ENCODE data around the gene SRL. TPM values are rescaled to one million over a fixed set of nuclear protein-coding genes. Genes with fewer than 3 reads are reported as not detected.
"Not testable (repeated sequence)": the region's sequence is repeated elsewhere in the genome, so short reads cannot be mapped to it uniquely, and the experiment has no call there.

SRL gene
- polyA plus RNA-seq, 1 donor from 2014 or later, result not detected

GRCh38 chr16:4212934-4213296 lies 29.0 kb downstream of the SRL start:
- Histone ChIP-seq H3K4me2 (ENCODE audit: low read length) (no peak overlapping the region), H3K27me3 (ENCODE audit: insufficient read depth, low read depth, low read length) (no peaks in the 10 kb centered on the region), H3K9me2 (ENCODE audit: insufficient read depth, low read length) (no peaks in the 10 kb centered on the region), H3K36me3 (ENCODE audit: insufficient read depth, low read length) (no peaks in the 10 kb centered on the region), H3F3A (ENCODE audit: insufficient read depth, low read length, poor library complexity, severe bottlenecking) (no peaks in the 10 kb centered on the region), H3K79me2 (replicated peaks; ENCODE audit: insufficient read depth, low read length) (no peaks in the 10 kb centered on the region), H3K9me3 (ENCODE audit: low read length) (no peaks in the 10 kb centered on the region), H3K4me3 (ENCODE audit: low read length) (no peak overlapping the region), H4K20me1 (ENCODE audit: insufficient read depth) (no peaks in the 10 kb centered on the region), H2AFZ (ENCODE audit: low read depth, low read length) (no peak overlapping the region), H3K27ac (ENCODE audit: low read length) (no peak overlapping the region), H3K9ac (ENCODE audit: low read length) (no peak overlapping the region)
- TF ChIP-seq REST (IDR thresholded peaks at IDR 0.05; ENCODE audit: borderline replicate concordance) (no peak), TAF1 (IDR thresholded peaks at IDR 0.05; ENCODE audit: low read depth) (no peak), CTCF (IDR thresholded peaks at IDR 0.05; ENCODE audit: poor library complexity, severe bottlenecking) (no peak), MXI1 (conservative IDR thresholded peaks at IDR 0.05; ENCODE audit: poor library complexity, severe bottlenecking) (no peak), SMC3 (conservative IDR thresholded peaks at IDR 0.05; ENCODE audit: poor library complexity) (no peak), EP300 (conservative IDR thresholded peaks at IDR 0.05; ENCODE audit: poor library complexity, severe bottlenecking) (no peak), POLR2AphosphoS5 (IDR thresholded peaks at IDR 0.05) (no peak), RAD21 (conservative IDR thresholded peaks at IDR 0.05) (no peak)

GRCh38 chr16:4212211-4212933 lies 29.5 kb downstream of the SRL start:
- H3K27ac ChIP-seq (ENCODE audit: low read length), result no peak overlapping the region
- no peaks in the 10 kb centered on the region for H4K20me1 ChIP-seq (ENCODE audit: insufficient read depth)
- H2AFZ ChIP-seq (ENCODE audit: low read depth, low read length), result no peak overlapping the region
- no peaks in the 10 kb centered on the region for H3K36me3 ChIP-seq (ENCODE audit: insufficient read depth, low read length)
- no peaks in the 10 kb centered on the region for H3F3A ChIP-seq (ENCODE audit: insufficient read depth, low read length, poor library complexity, severe bottlenecking)
- H3K9ac ChIP-seq (ENCODE audit: low read length), result no peak overlapping the region
- TF ChIP-seq TAF1 (IDR thresholded peaks at IDR 0.05; ENCODE audit: low read depth) (no peak), CTCF (IDR thresholded peaks at IDR 0.05; ENCODE audit: poor library complexity, severe bottlenecking) (no peak)
- no peaks in the 10 kb centered on the region for H3K27me3 ChIP-seq (ENCODE audit: insufficient read depth, low read depth, low read length)
- no peaks in the 10 kb centered on the region for H3K9me3 ChIP-seq (ENCODE audit: low read length)
- no peaks in the 10 kb centered on the region for H3K9me2 ChIP-seq (ENCODE audit: insufficient read depth, low read length)
- no peak overlapping the region for H3K4me3 ChIP-seq (ENCODE audit: low read length)
- H3K4me2 ChIP-seq (ENCODE audit: low read length), result no peak overlapping the region
- H3K79me2 ChIP-seq (replicated peaks; ENCODE audit: insufficient read depth, low read length), result no peaks in the 10 kb centered on the region

GRCh38 chr16:4211445-4212210 lies 30.3 kb downstream of the SRL start:
- not testable (repeated sequence) for H3K36me3 ChIP-seq (ENCODE audit: insufficient read depth, low read length); H3K27ac ChIP-seq (ENCODE audit: low read length); H3K4me3 ChIP-seq (ENCODE audit: low read length); H3K79me2 ChIP-seq (replicated peaks; ENCODE audit: insufficient read depth, low read length); H4K20me1 ChIP-seq (ENCODE audit: insufficient read depth); H2AFZ ChIP-seq (ENCODE audit: low read depth, low read length); H3K9me3 ChIP-seq (ENCODE audit: low read length); H3K27me3 ChIP-seq (ENCODE audit: insufficient read depth, low read depth, low read length); H3K9ac ChIP-seq (ENCODE audit: low read length); H3F3A ChIP-seq (ENCODE audit: insufficient read depth, low read length, poor library complexity, severe bottlenecking); H3K4me2 ChIP-seq (ENCODE audit: low read length); H3K9me2 ChIP-seq (ENCODE audit: insufficient read depth, low read length)
